HG02571 (cell line): ENCODE data around the gene ZNF679.
"Not testable (repeated sequence)": the region's sequence is repeated elsewhere in the genome, so short reads cannot be mapped to it uniquely, and the experiment has no call there.

Experiments
- ATAC-seq: cut with Tn5 transposase; IDR thresholded peaks from one replicate; pipeline ENCODE4 v1.9.1; 2021; ENCODE audit warnings: mild to moderate bottlenecking, moderate library complexity; ENCODE audit not compliant: unreplicated experiment

The ZNF679 gene

DNA sequence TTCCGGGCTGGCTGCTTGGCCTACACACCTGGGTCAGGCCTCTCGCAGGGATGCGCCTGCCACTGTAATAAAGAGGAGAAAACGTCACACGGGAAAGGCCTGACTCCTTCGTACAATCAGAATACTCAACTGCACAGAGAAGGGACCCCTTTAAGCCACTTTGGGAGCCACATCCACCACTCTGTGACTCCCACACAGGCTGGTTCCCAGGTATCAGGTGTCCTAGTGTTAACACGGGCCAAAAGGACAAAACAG lies 79.7 kb downstream of the ZNF679 start:
- ATAC-seq, result no peak

DNA sequence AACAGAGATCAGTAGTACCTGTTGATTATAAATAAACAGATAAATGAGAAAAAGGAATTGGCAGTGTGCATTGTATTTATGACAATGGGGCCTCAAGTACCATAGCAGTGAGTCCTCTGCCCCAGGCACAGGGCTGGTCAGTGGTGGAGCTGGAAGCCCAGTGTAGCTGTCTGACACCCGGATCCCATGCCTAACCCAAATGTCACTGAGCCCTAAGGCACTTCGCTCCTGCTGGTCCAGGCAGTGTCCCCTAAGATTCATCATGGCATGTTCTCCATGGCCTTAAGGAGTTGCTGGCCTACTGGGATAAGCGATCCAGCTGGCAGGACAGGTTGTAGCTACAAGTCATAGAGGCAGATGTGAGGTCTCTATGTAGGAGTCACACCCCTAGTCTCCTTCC lies 82.2 kb downstream of the ZNF679 start:
- no peak for ATAC-seq

DNA sequence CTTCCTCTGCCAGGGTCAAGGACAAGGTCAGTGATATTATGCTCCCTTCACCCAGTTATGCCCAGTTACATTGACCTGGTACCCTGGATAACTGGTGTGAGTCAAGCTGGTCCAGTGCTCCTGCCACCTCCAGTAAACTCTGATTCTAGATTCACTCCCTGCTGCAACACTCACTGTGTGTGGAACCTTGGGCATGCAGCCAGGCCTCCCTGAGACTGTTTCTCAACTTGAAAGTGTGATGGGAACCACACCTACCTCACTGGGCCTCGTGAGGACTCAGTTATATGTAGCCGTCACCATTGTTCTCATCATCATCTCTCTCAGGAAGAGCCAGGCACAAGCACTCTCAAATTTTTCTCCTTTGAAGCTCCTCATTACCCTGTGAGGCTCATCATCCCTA lies 84.6 kb downstream of the ZNF679 start:
- ATAC-seq, result no peak

DNA sequence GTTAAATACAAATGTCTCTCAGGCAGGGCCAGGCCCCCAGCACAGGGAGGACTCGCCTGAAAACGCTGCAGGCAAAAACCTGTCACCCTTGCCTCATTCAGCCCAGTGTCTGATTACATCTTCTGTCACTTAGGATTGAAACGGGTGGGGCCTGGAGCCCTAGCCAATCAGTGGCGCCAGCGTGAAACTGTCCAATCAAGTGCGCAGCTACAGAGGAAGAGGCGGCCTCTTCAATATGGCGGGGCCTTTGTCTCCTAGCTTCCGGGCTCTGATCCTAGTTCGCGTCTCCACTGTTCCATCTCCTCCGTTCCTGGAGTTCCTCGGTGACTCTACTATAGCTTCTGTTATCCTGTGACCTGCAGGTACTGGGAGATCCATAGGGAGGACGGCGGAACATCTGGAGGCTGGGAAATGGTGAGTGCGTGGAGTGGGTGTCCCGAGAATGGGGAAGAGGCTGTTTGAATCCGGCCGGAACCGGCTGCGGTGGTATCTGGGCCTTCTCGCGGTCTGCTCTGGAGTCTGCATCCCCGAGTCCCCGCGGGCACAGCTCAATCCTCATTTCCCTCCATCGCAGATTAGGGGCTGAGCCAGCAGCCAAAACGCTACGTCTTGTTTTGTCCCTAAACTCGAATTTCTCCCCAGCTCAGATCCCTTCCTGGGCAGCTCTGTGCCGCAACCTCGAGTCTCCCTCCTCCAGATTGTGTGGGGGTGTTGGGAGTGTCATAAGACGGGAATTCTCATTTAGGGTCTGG lies 85.6 kb downstream of the ZNF679 start, which contains the start of gene ZNF736:
TSS of gene ZNF736 (plus strand) at position 222 of the 752 bp plus-strand sequence. CDS start at position 412, 190 bp downstream.
- ATAC-seq, result peak; percentile 100

DNA sequence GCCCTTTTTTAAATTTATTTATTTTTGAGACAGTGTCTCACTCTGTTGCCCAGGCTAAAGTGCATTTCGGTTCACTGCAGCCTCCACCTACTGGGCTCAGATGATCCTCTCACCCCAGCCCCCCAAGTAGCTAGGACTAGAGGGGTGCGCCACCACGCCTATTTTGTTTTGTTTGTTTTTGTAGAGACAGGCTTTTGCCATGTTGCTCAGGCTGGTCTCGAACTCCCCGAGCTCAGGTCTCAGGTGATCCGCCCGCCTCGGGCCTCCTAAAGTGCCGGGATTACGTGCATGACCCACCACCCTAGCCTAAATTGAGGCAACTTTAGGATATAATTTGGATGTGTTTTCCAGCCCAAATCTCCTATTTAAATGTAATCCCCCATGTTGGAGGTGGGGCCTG lies 86.3 kb downstream of the ZNF679 start:
- no peak for ATAC-seq

DNA sequence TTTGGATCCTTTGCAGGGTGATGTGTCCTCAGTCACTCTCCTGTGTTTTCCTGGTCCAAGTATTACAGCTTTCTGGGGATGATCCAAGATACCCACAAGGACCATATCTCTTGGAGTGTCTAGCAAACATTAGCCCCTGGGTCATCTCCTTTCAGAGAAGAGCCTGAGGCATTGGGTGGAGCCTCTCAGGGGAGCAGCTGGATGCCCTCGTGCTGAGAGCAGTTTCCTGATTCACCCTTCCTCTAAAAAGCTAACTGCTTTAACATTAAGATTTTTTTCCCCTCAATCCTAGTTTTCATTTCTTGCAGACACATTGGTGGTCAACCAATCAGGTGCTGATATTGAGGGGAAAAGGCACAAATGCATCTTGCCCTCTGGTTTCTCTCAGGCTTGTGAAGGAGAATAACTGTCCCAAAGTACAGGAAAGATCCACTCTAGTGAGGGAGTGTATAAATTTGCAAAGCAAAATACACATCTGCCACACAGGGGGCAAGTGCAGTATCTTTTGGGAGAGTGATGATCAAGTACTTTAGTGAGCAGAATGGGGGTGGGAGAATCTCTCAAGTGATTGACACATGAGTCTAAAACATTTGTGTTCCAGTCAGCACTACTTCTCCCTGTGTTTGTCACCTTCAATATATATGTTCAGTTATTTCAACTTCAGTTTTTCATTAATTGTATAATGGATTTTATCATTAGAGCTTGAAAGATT lies 87.9 kb downstream of the ZNF679 start:
- ATAC-seq, result not testable (repeated sequence)
